Caco-2 (cell line): ENCODE measurements around the gene AKR7A2. TPM values are rescaled to one million over a fixed set of nuclear protein-coding genes. Genes with fewer than 3 reads are reported as not detected.

ENCODE experiments used
- BruUV-seq: library from RNA; stranded (reverse); fragments of 400-500 nt; replicated peaks from 2 replicates; lab custom pipeline; 2021; lab: Mats Ljungman, UMichigan
- CTCF ChIA-PET: fragments of 300-600 bp; sonication (Branson Sonifier 250); formaldehyde crosslinking; loops from one replicate; lab custom pipeline; 2022; ENCODE audit warnings: antibody characterized with exemption; lab: Charles Lee
- POLR2A ChIA-PET: fragments of 300-600 bp; sonication (Branson Sonifier 250); formaldehyde crosslinking; loops from one replicate; lab custom pipeline; 2022; ENCODE audit warnings: antibody characterized with exemption; lab: Charles Lee
- DNase-seq, 2 experiments: peaks; one replicate each; pipeline versions ENCODE4 v3.0.0 to v3.0.0-alpha.2; 2020 to 2022
- H3K27me3 ChIP-seq: replicated peaks from 2 replicates; pipeline ENCODE4 v1.6.0; 2011; ENCODE audit warnings: low read length; ENCODE audit not compliant: control insufficient read depth, insufficient read depth
- H3K36me3 ChIP-seq: 2 replicates; pipeline ENCODE4 v1.5.1; 2011; ENCODE audit warnings: low read length; ENCODE audit not compliant: control insufficient read depth, insufficient read depth
- H3K4me1 ChIP-seq: fragments of 250-450 bp; sonication (Bioruptor Pico); 2 replicates; pipeline ENCODE4 v1.5.1; 2020; ENCODE audit warnings: mild to moderate bottlenecking
- H3K4me3 ChIP-seq: 2 replicates; pipeline ENCODE4 v1.5.1; 2011; ENCODE audit warnings: low read depth, mild to moderate bottlenecking, control low read depth, low read length
- H3K9me3 ChIP-seq: fragments of 250-450 bp; sonication (Bioruptor Pico); 2 replicates; pipeline ENCODE4 v1.5.1; 2020; ENCODE audit warnings: mild to moderate bottlenecking, moderate library complexity
- H3K27ac Mint-ChIP-seq: one replicate; pipeline ENCODE4 v1.8.0; 2022; ENCODE audit warnings: mixed read lengths; ENCODE audit not compliant: unreplicated experiment
- H3K27me3 Mint-ChIP-seq: one replicate; pipeline ENCODE4 v1.8.0; 2022; ENCODE audit warnings: mixed read lengths; ENCODE audit not compliant: insufficient read depth, unreplicated experiment
- H3K36me3 Mint-ChIP-seq: one replicate; pipeline ENCODE4 v1.8.0; 2022; ENCODE audit warnings: mild to moderate bottlenecking, mixed read lengths; ENCODE audit not compliant: insufficient read depth, unreplicated experiment
- H3K4me1 Mint-ChIP-seq: one replicate; pipeline ENCODE4 v1.8.0; 2022; ENCODE audit warnings: low read depth, mixed read lengths; ENCODE audit not compliant: unreplicated experiment
- H3K4me3 Mint-ChIP-seq: one replicate; pipeline ENCODE4 v1.8.0; 2022; ENCODE audit warnings: mild to moderate bottlenecking, moderate library complexity, mixed read lengths; ENCODE audit not compliant: unreplicated experiment
- H3K9me3 Mint-ChIP-seq: one replicate; pipeline ENCODE4 v1.8.0; 2022; ENCODE audit warnings: mixed read lengths; ENCODE audit not compliant: unreplicated experiment
- intact Hi-C: fragments of 100-400 bp; cut with micrococcal nuclease; formaldehyde crosslinking; loops from one replicate; pipeline ENCODE4 v1.10.0; 2022; ENCODE audit not compliant: unreplicated experiment
- total RNA-seq: library from RNA; stranded (reverse); gene quantifications from 2 replicates; pipeline ENCODE4 v1.2.3, GENCODE V29; 2022
- TF ChIP-seq, protein P1 (sequence below), 2 experiments: fragments of 200-600 bp in 1 of 2; IDR thresholded peaks; 1 replicate in 1 of 2; 2 replicates in 1 of 2; pipeline versions ENCODE4 v1.5.1 to v1.8.0; 2011 to 2022; ENCODE audit warnings: antibody characterized with exemption in 1 of 2, control low read depth in 1 of 2, inconsistent platforms in 1 of 2, low read depth in 1 of 2, low read length in 1 of 2, mild to moderate bottlenecking in 1 of 2, moderate library complexity in 1 of 2; ENCODE audit not compliant: insufficient read depth in 1 of 2, severe bottlenecking in 1 of 2, unreplicated experiment in 1 of 2

The AKR7A2 gene
- total RNA-seq, 1 experiment from 2014 or later = 55.4 TPM

DNA sequence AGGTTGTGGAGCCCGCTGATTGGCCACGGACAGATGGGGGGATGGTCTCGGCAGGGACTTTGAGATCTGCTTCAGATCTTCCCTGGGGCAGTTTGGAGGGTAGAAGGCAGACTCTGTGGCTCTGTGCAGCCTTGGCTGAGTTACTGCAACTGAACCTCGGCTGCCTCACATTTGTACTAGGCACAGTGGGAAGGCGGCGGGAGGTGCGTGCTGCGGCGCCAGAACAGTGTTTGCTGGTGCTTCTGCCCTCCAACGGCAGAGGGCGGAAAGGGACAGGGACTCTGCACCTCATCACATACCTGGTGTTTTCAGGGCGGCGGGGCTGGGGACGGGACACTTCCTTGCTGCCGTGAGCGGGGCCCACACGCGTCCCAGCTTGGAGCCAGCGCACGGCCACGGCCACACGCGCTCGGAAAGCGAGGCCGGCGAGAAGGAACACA lies 26.4 kb upstream of the AKR7A2 start:
- peaks cover 59% of the 10 kb centered on the region for H3K36me3 Mint-ChIP-seq
- H3K36me3 ChIP-seq = peaks cover 1% of the 10 kb centered on the region
- DNase-seq = peak; percentile 66 to 73
- H3K9me3 ChIP-seq = no peaks in the 10 kb centered on the region
- peaks cover 6% of the 10 kb centered on the region for H3K4me1 Mint-ChIP-seq
- TF ChIP-seq, protein P1, sequence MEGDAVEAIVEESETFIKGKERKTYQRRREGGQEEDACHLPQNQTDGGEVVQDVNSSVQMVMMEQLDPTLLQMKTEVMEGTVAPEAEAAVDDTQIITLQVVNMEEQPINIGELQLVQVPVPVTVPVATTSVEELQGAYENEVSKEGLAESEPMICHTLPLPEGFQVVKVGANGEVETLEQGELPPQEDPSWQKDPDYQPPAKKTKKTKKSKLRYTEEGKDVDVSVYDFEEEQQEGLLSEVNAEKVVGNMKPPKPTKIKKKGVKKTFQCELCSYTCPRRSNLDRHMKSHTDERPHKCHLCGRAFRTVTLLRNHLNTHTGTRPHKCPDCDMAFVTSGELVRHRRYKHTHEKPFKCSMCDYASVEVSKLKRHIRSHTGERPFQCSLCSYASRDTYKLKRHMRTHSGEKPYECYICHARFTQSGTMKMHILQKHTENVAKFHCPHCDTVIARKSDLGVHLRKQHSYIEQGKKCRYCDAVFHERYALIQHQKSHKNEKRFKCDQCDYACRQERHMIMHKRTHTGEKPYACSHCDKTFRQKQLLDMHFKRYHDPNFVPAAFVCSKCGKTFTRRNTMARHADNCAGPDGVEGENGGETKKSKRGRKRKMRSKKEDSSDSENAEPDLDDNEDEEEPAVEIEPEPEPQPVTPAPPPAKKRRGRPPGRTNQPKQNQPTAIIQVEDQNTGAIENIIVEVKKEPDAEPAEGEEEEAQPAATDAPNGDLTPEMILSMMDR (IDR thresholded peaks at IDR 0.05; ENCODE audit: insufficient read depth in 1 of 2, low read depth in 1 of 2, low read length in 1 of 2, severe bottlenecking in 1 of 2, unreplicated experiment in 1 of 2) = no peak
- CTCF ChIA-PET = no interaction called here
- peak overlapping the region; percentile 38 for H3K4me3 Mint-ChIP-seq
- POLR2A ChIA-PET = no interaction called here
- no peak overlapping the region for H3K4me3 ChIP-seq
- H3K4me1 ChIP-seq = peaks cover 3% of the 10 kb centered on the region; the same call in 1 of the 2 replicates
- peak overlapping the region; percentile 69 for H3K27ac Mint-ChIP-seq
- H3K9me3 Mint-ChIP-seq = no peaks in the 10 kb centered on the region
- intact Hi-C loops = no loop called here
- no TSS peak for BruUV-seq
- H3K27me3 ChIP-seq = no peaks in the 10 kb centered on the region
- H3K27me3 Mint-ChIP-seq = no peaks in the 10 kb centered on the region

DNA sequence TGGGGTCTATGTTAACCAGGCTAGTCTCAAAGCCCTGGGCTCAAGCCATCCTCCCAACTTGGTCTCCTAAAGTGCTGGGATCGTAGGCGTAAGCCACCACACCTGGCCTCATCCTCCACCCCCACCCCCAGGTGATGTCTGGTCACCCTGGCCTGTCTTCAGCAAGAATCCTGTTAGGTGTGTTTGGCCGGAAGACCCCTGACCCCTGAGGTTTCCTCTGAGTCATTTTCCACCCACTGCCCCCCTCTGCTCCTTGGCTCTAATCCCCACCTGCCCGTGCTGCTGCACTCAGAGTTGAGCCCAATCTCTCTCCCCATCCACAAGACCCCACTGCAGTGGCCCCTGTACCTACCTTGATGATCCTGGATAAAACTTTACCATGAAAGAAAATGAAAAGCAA lies 25.3 kb upstream of the AKR7A2 start:
- Mint-ChIP-seq H3K9me3 (no peaks in the 10 kb centered on the region), H3K4me3 (no peak overlapping the region), H3K4me1 (peaks cover 6% of the 10 kb centered on the region), H3K27ac (peak overlapping the region; percentile 69), H3K36me3 (peaks cover 59% of the 10 kb centered on the region), H3K27me3 (no peaks in the 10 kb centered on the region)
- Histone ChIP-seq H3K27me3 (no peaks in the 10 kb centered on the region), H3K4me3 (no peak overlapping the region), H3K9me3 (no peaks in the 10 kb centered on the region), H3K36me3 (peaks cover 1% of the 10 kb centered on the region), H3K4me1 (peaks cover 3% of the 10 kb centered on the region; the same call in 1 of the 2 replicates)
- DNase-seq = no peak
- POLR2A ChIA-PET = no interaction called here
- TF ChIP-seq, protein P1 (IDR thresholded peaks at IDR 0.05; ENCODE audit: insufficient read depth in 1 of 2, low read depth in 1 of 2, low read length in 1 of 2, severe bottlenecking in 1 of 2, unreplicated experiment in 1 of 2) = no peak
- CTCF ChIA-PET = no interaction called here
- intact Hi-C loops = no loop called here
- BruUV-seq = no TSS peak

GRCh38 chr1:19336543-19336942 lies 24.6 kb upstream of the AKR7A2 start:
- TF ChIP-seq, protein P1 (IDR thresholded peaks at IDR 0.05; ENCODE audit: insufficient read depth in 1 of 2, low read depth in 1 of 2, low read length in 1 of 2, severe bottlenecking in 1 of 2, unreplicated experiment in 1 of 2) = no peak
- BruUV-seq = no TSS peak
- peaks cover 6% of the 10 kb centered on the region for H3K4me1 Mint-ChIP-seq
- Histone ChIP-seq H3K36me3 (peaks cover under 1% of the 10 kb centered on the region), H3K9me3 (no peaks in the 10 kb centered on the region), H3K4me3 (no peak overlapping the region), H3K4me1 (peaks cover 3% of the 10 kb centered on the region; the same call in 1 of the 2 replicates), H3K27me3 (no peaks in the 10 kb centered on the region)
- H3K27ac Mint-ChIP-seq = no peak overlapping the region
- no peak overlapping the region for H3K4me3 Mint-ChIP-seq
- H3K9me3 Mint-ChIP-seq = no peaks in the 10 kb centered on the region
- POLR2A ChIA-PET = no interaction called here
- CTCF ChIA-PET = no interaction called here
- peaks cover 53% of the 10 kb centered on the region for H3K36me3 Mint-ChIP-seq
- intact Hi-C loops = no loop called here
- H3K27me3 Mint-ChIP-seq = no peaks in the 10 kb centered on the region
- DNase-seq = no peak
